IMR-90 (cell line): ENCODE measurements around the gene MAP1LC3B. TPM values are rescaled to one million over a fixed set of nuclear protein-coding genes. Genes with fewer than 3 reads are reported as not detected.

Experiments used
- ATAC-seq: fragments of 200-7000 bp; cut with Tn5 transposase; 2 replicates; pipeline ENCODE4 v1.9.1; 2020; ENCODE audit warnings: low read depth, mild to moderate bottlenecking, moderate library complexity
- BruUV-seq: library from RNA; stranded (reverse); fragments of 400-500 nt; replicated peaks from 2 replicates; lab custom pipeline; 2021; lab: Mats Ljungman, UMichigan
- CTCF ChIA-PET: fragments of 300-600 bp; formaldehyde crosslinking; extraction: SDS; loops from one replicate; lab custom pipeline; 2021; ENCODE audit warnings: antibody characterized with exemption; lab: Yijun Ruan, JAX
- POLR2A ChIA-PET: fragments of 300-600 bp; sonication (Branson Sonifier 250); formaldehyde crosslinking; loops from one replicate; lab custom pipeline; 2022; ENCODE audit warnings: antibody characterized with exemption; ENCODE audit not compliant: unreplicated experiment; lab: Charles Lee
- DNase-seq: peaks from one replicate; pipeline ENCODE4 v3.0.0; 2013
- H2AFZ ChIP-seq: replicated peaks from 2 replicates; pipeline ENCODE3; 2013; ENCODE audit warnings: low read length, mild to moderate bottlenecking; ENCODE audit not compliant: poor library complexity
- H2AK5ac ChIP-seq: 2 replicates; pipeline ENCODE4 v1.6.1; 2013; ENCODE audit warnings: low read depth, low read length, inconsistent platforms
- H2AK9ac ChIP-seq: replicated peaks from 2 replicates; pipeline ENCODE3; 2013; ENCODE audit warnings: mild to moderate bottlenecking, low read depth, low read length, moderate library complexity; ENCODE audit not compliant: poor library complexity
- H2BK120ac ChIP-seq: 2 replicates; pipeline ENCODE4 v1.6.1; 2013; ENCODE audit warnings: low read depth, low read length, inconsistent platforms
- H2BK15ac ChIP-seq: 3 replicates; pipeline ENCODE4 v1.6.1; 2013; ENCODE audit warnings: low read depth, low read length, inconsistent platforms
- H2BK20ac ChIP-seq: 2 replicates; pipeline ENCODE4 v1.6.1; 2013; ENCODE audit warnings: low read depth, mild to moderate bottlenecking, inconsistent platforms, low read length, moderate library complexity
- H2BK5ac ChIP-seq: 2 replicates; pipeline ENCODE4 v1.6.1; 2013; ENCODE audit warnings: mild to moderate bottlenecking, low read depth, low read length, inconsistent platforms; ENCODE audit not compliant: poor library complexity, severe bottlenecking
- H3K14ac ChIP-seq: replicated peaks from 2 replicates; pipeline ENCODE4 v1.6.1; 2013; ENCODE audit warnings: low read depth, low read length, inconsistent platforms
- H3K18ac ChIP-seq: 2 replicates; pipeline ENCODE4 v1.6.1; 2013; ENCODE audit warnings: low read depth, low read length, control low read depth
- H3K23ac ChIP-seq: 2 replicates; pipeline ENCODE4 v1.6.1; 2013; ENCODE audit warnings: low read depth, low read length, inconsistent platforms
- H3K27ac ChIP-seq: 2 replicates; pipeline ENCODE4 v1.5.1; 2013; ENCODE audit warnings: mild to moderate bottlenecking, control low read depth, low read length; ENCODE audit not compliant: insufficient read depth
- H3K27me3 ChIP-seq: 2 replicates; pipeline ENCODE4 v1.6.1; 2013; ENCODE audit warnings: low read length; ENCODE audit not compliant: control insufficient read depth, insufficient read depth
- H3K36me3 ChIP-seq: 2 replicates; pipeline ENCODE4 v1.6.1; 2013; ENCODE audit warnings: low read length, mixed read lengths; ENCODE audit not compliant: control insufficient read depth, insufficient read depth
- H3K4ac ChIP-seq: 2 replicates; pipeline ENCODE4 v1.6.1; 2013; ENCODE audit warnings: low read depth, low read length, inconsistent platforms
- H3K4me1 ChIP-seq: 2 replicates; pipeline ENCODE4 v1.6.1; 2013; ENCODE audit warnings: low read length, mixed read lengths; ENCODE audit not compliant: control insufficient read depth, insufficient read depth
- H3K4me2 ChIP-seq: 2 replicates; pipeline ENCODE4 v1.6.1; 2013; ENCODE audit warnings: low read depth, mild to moderate bottlenecking, control low read depth, low read length, moderate library complexity
- H3K4me3 ChIP-seq: 2 replicates; pipeline ENCODE4 v1.5.1; 2013; ENCODE audit warnings: low read depth, mild to moderate bottlenecking, control low read depth, low read length, moderate library complexity; ENCODE audit not compliant: insufficient read depth
- H3K56ac ChIP-seq: 2 replicates; pipeline ENCODE4 v1.6.1; 2013; ENCODE audit warnings: low read length, inconsistent platforms; ENCODE audit not compliant: insufficient read depth; ENCODE audit errors: extremely low read depth
- H3K79me1 ChIP-seq, 2 experiments: 2 replicates each; pipeline ENCODE4 v1.6.1; 2013; ENCODE audit warnings: low read length in 2 of 2, inconsistent platforms in 1 of 2, low read depth in 1 of 2
- H3K9ac ChIP-seq: 2 replicates; pipeline ENCODE4 v1.6.1; 2013; ENCODE audit warnings: low read depth, low read length, control low read depth
- H3K9me1 ChIP-seq: 2 replicates; pipeline ENCODE4 v1.6.1; 2013; ENCODE audit warnings: low read length, inconsistent platforms; ENCODE audit not compliant: insufficient read depth
- H3K9me3 ChIP-seq: 2 replicates; pipeline ENCODE4 v1.6.1; 2013; ENCODE audit warnings: low read length; ENCODE audit not compliant: control insufficient read depth, insufficient read depth
- H4K20me1 ChIP-seq: 2 replicates; pipeline ENCODE4 v1.6.1; 2013; ENCODE audit warnings: low read length, inconsistent platforms; ENCODE audit not compliant: insufficient read depth
- H4K5ac ChIP-seq: 2 replicates; pipeline ENCODE4 v1.6.1; 2013; ENCODE audit warnings: mild to moderate bottlenecking, low read depth, low read length, control low read depth
- H4K8ac ChIP-seq, 2 experiments: 2 replicates each; pipeline ENCODE4 v1.6.1; 2013; ENCODE audit warnings: low read depth in 2 of 2, low read length in 2 of 2, control low read depth in 1 of 2, inconsistent platforms in 1 of 2
- H4K91ac ChIP-seq: 2 replicates; pipeline ENCODE4 v1.6.1; 2013; ENCODE audit warnings: low read depth, low read length, inconsistent platforms; ENCODE audit not compliant: insufficient read depth
- CTCF ChIP-seq: conservative IDR thresholded peaks from 2 replicates; pipeline ENCODE4 v1.5.1; 2012; ENCODE audit warnings: mild to moderate bottlenecking, low read depth, low read length, improper control_type of control experiment
- MAZ ChIP-seq: IDR thresholded peaks from 2 replicates; pipeline ENCODE4 v1.6.1; 2012; ENCODE audit warnings: low read depth, mild to moderate bottlenecking, low read length, improper control_type of control experiment, moderate library complexity, borderline replicate concordance
- NFE2L2 ChIP-seq: fragments of 150-350 bp; IDR thresholded peaks from 2 replicates; pipeline ENCODE4 v1.6.1; 2016; ENCODE audit warnings: low read depth, mild to moderate bottlenecking, low read length
- RCOR1 ChIP-seq: IDR thresholded peaks from 2 replicates; pipeline ENCODE4 v1.6.1; 2012; ENCODE audit warnings: mild to moderate bottlenecking, low read length, improper control_type of control experiment; ENCODE audit not compliant: insufficient replicate concordance
- SMC3 ChIP-seq: fragments of 150-350 bp; IDR thresholded peaks from 2 replicates; pipeline ENCODE4 v1.6.1; 2016; ENCODE audit warnings: low read depth, mild to moderate bottlenecking, antibody characterized with exemption, low read length, moderate library complexity
- USF2 ChIP-seq: fragments of 150-350 bp; IDR thresholded peaks from 2 replicates; pipeline ENCODE4 v1.6.1; 2017; ENCODE audit warnings: mild to moderate bottlenecking, antibody characterized with exemption, low read length, low read depth
- WGBS, 2 experiments: methylation state at CpG; one replicate each; pipeline versions ENCODE4 v1.1.5 to v1.1.7; 2013; ENCODE audit warnings: missing lambda C conversion rate in 2 of 2; ENCODE audit not compliant: insufficient read length in 1 of 2; ENCODE audit errors: extremely low coverage in 2 of 2; 5-methylcytosine and 5-hydroxymethylcytosine counted together
- dilution Hi-C: fragments of 300-500 bp; cut with HindIII; formaldehyde crosslinking; loops from one replicate; pipeline ENCODE4 v1.14.3; 2018; ENCODE audit warnings: low sequenced_read_pairs; ENCODE audit not compliant: unreplicated experiment
- in situ Hi-C: fragments of 300-500 bp; cut with MboI; formaldehyde crosslinking; loops from 3 replicates; pipeline ENCODE4 v1.14.3; 2019; ENCODE audit warnings: low sequenced_read_pairs, inconsistent platforms, mixed read lengths
- intact Hi-C: fragments of 100-400 bp; cut with micrococcal nuclease; formaldehyde crosslinking; loops from 2 replicates; pipeline ENCODE4 v1.10.0; 2022
- polyA plus RNA-seq, 3 experiments: library from polyadenylated mRNA; depleted of rRNA; stranded (reverse); fragments of >200 nt; gene quantifications; 2 replicates each; pipeline ENCODE4 v1.2.3, GENCODE V29; 2012; ENCODE audit warnings: low replicate concordance in 1 of 3
- total RNA-seq: library from RNA; depleted of rRNA; stranded (reverse); fragments of >200 nt; gene quantifications from 2 replicates; pipeline ENCODE4 v1.2.3, GENCODE V29; 2012

The MAP1LC3B gene
- total and polyA plus RNA-seq, 2 of the 4 experiments (the other 2 are of a cell fraction), result 23.5 to 57.7 TPM

DNA sequence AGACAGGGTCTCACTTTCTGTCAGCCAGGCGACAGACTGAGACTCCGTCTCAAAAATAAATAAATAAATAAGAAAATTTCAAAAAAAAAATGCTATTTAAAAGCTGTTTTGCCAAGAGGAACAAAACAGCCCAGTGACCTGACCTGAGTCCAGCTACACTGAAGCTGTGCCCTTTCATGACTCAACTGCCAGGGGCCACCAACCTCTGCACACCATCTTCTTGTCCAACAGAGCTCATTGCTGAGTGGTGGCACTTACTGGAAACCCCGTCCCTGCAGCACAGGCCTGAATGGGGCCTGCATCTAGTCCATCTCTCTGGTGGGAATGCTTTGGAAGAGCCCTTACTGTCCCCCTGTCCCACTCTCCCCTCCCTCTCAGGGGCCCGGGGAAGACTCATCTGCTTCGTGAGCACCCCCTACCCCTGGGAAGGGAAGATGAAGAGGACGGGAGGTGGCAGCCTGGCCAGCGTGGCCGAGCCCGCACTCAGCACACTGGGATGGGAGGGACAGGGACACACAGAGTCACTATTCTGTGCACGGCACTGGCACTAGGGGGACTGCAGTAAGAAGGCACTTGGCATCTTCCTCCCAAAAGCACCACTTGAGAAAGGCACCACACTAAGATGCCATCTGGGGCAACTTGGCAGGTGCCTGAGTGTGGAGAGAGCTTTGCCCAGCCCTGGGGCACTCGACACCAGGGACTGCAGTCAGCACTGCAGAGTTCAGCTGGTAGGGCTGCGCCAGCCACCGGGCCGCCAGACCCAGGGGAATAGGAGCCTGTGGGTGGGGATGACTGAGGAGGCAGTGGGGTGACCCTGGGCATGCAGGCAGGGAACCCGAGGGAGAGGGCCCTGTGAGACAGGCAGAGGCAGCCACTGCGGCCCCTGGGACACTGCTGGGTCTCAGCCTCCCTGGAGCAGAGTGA lies 22.1 kb upstream of the MAP1LC3B start (continued):
- TF ChIP-seq RCOR1, result no peak

DNA sequence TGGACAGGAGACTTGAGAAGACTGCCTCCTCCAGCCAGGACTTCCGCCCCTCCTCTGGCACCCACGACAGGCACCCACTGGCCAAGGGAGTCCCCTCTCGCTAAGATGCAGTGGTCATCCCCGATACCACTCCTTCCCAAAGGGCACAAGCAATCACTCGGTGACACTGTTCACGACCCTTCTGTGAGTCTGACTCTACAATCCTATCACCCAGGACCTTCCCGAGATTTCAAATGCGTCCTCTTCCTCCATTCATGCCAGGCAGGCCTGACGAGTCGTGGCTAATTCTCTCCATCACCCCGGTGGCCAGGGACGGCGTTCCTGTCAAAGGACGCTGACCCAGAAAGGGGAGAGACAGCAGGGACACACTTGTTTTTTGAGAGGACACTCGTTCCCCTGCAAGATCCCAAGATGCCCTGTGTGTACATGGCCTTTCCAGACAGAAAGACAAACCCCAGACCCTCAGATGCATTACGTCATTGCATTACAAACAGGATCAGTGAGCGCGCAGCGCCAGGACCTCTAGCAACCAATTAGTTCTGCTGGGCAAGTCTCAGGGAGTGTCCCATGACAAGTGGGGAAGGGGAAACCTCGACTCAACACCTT lies 20.8 kb upstream of the MAP1LC3B start:
- Histone ChIP-seq H2BK15ac (no peak overlapping the region), H3K36me3 (peaks cover 2% of the 10 kb centered on the region; the same call in 1 of the 2 replicates), H3K9me1 (peaks cover 16% of the 10 kb centered on the region), H4K20me1 (peaks cover 74% of the 10 kb centered on the region), H4K5ac (no peak overlapping the region), H3K27ac (no peak overlapping the region), H3K4ac (no peak overlapping the region), H2AFZ (no peak overlapping the region), H4K91ac (no peak overlapping the region), H3K23ac (no peak overlapping the region), H3K79me1 (peaks cover 45 to 84% of the 10 kb centered on the region in 2 experiments), H3K56ac (no peak overlapping the region), H2AK5ac (no peak overlapping the region), H2BK20ac (no peak overlapping the region), H3K14ac (no peak overlapping the region), H2BK120ac (no peak overlapping the region), H3K9me3 (no peaks in the 10 kb centered on the region), H3K4me3 (no peak overlapping the region), H4K8ac (no peak overlapping the region), H2BK5ac (no peak overlapping the region), H2AK9ac (no peak overlapping the region), H3K18ac (no peak overlapping the region), H3K4me2 (no peak overlapping the region), H3K4me1 (peaks cover 7% of the 10 kb centered on the region), H3K27me3 (no peaks in the 10 kb centered on the region), H3K9ac (no peak overlapping the region)
- dilution Hi-C loops (no loop called here), in situ Hi-C loops (no loop called here), intact Hi-C loops (no loop called here)
- TF ChIP-seq CTCF (no peak), SMC3 (no peak), MAZ (no peak), RCOR1 (no peak), NFE2L2 (no peak), USF2 (no peak)
- WGBS, 2 experiments, result 85% methylated on average over 8 of the region's 20 CpGs; no CpG with 5 or more reads in 1 of the 2 experiments
- CTCF ChIA-PET, result interaction anchor here (0.6 kb wide), 1 partner anchor 159 kb away, joined by 3 read pairs; no protein-coding TSS in a partner anchor
- no peak for ATAC-seq
- BruUV-seq, result no TSS peak
- POLR2A ChIA-PET, result no interaction called here
- no peak for DNase-seq
